Loucy (cell line): Measurements from ENCODE around the gene MS4A14.

ENCODE experiments used
- H2AFZ ChIP-seq: fragments of 200-600 bp; sonication (generic); 2 replicates; pipeline ENCODE4 v1.6.0; 2016; ENCODE audit warnings: antibody characterized with exemption, mild to moderate bottlenecking, low read length, moderate library complexity
- H3F3A ChIP-seq: fragments of 200-600 bp; 2 replicates; pipeline ENCODE4 v1.6.0; 2016; ENCODE audit warnings: antibody characterized with exemption, low read depth, mild to moderate bottlenecking
- H3K27me3 ChIP-seq: fragments of 200-600 bp; sonication (generic); 2 replicates; pipeline ENCODE4 v1.6.1; 2014; ENCODE audit warnings: low read length, mild to moderate bottlenecking; ENCODE audit not compliant: insufficient read depth, poor library complexity, severe bottlenecking
- H3K36me3 ChIP-seq: fragments of 200-600 bp; sonication (generic); 2 replicates; pipeline ENCODE4 v1.6.1; 2016; ENCODE audit warnings: low read length; ENCODE audit not compliant: insufficient read depth
- H3K4me1 ChIP-seq: fragments of 200-600 bp; sonication (generic); 2 replicates; pipeline ENCODE4 v1.5.1; 2014; ENCODE audit warnings: low read length, mild to moderate bottlenecking; ENCODE audit not compliant: insufficient read depth, poor library complexity, severe bottlenecking
- H3K4me2 ChIP-seq: fragments of 200-600 bp; sonication (generic); 2 replicates; pipeline ENCODE4 v1.6.0; 2014; ENCODE audit warnings: antibody characterized with exemption, low read length, low read depth, mild to moderate bottlenecking; ENCODE audit not compliant: poor library complexity, severe bottlenecking
- H3K4me3 ChIP-seq: fragments of 200-600 bp; sonication (generic); 2 replicates; pipeline ENCODE4 v1.5.1; 2014; ENCODE audit warnings: low read length, mild to moderate bottlenecking, mixed read lengths; ENCODE audit not compliant: poor library complexity, severe bottlenecking
- H3K79me2 ChIP-seq: fragments of 200-600 bp; sonication (generic); 2 replicates; pipeline ENCODE4 v1.6.1; 2014; ENCODE audit warnings: low read length; ENCODE audit not compliant: insufficient read depth
- H3K9ac ChIP-seq: fragments of 200-600 bp; sonication (generic); 2 replicates; pipeline ENCODE4 v1.6.0; 2014; ENCODE audit warnings: mild to moderate bottlenecking, low read depth, low read length, moderate library complexity; ENCODE audit not compliant: poor library complexity, severe bottlenecking
- H3K9me2 ChIP-seq: fragments of 200-600 bp; sonication (generic); replicated peaks from 2 replicates; pipeline ENCODE4 v1.6.1; 2016; ENCODE audit warnings: low read depth, low read length, mixed read lengths
- H3K9me3 ChIP-seq: fragments of 200-600 bp; sonication (generic); 2 replicates; pipeline ENCODE4 v1.6.1; 2014; ENCODE audit warnings: mild to moderate bottlenecking, antibody characterized with exemption, low read length, low read depth; ENCODE audit not compliant: insufficient read depth
- H4K20me1 ChIP-seq: fragments of 200-600 bp; sonication (generic); 2 replicates; pipeline ENCODE4 v1.6.0; 2014; ENCODE audit warnings: antibody characterized with exemption, low read length, mild to moderate bottlenecking; ENCODE audit not compliant: insufficient read depth, poor library complexity, severe bottlenecking
- CTCF ChIP-seq: fragments of 200-600 bp; sonication (generic); conservative IDR thresholded peaks from 2 replicates; pipeline ENCODE4 v1.5.1; 2014; ENCODE audit warnings: mild to moderate bottlenecking, antibody characterized with exemption, low read length
- EZH2phosphoT487 ChIP-seq: fragments of 200-600 bp; IDR thresholded peaks from 2 replicates; pipeline ENCODE4 v1.6.1; 2018; ENCODE audit warnings: antibody characterized with exemption, mild to moderate bottlenecking, moderate library complexity, borderline replicate concordance

Gene MS4A14

GRCh38 chr11:60349990-60350389 lies 46.3 kb upstream of the MS4A14 start:
- Histone ChIP-seq H3K79me2 (no peaks in the 10 kb centered on the region), H3K4me1 (no peaks in the 10 kb centered on the region), H3K4me3 (no peak overlapping the region), H3K27me3 (no peaks in the 10 kb centered on the region), H3K4me2 (no peak overlapping the region), H4K20me1 (no peaks in the 10 kb centered on the region), H3K9ac (no peak overlapping the region), H3K9me3 (0 out of 2 replicates have a peak, but pooled peaks cover 1% of the 10 kb centered on the region), H3F3A (no peaks in the 10 kb centered on the region), H3K36me3 (no peaks in the 10 kb centered on the region), H3K9me2 (no peaks in the 10 kb centered on the region), H2AFZ (no peak overlapping the region)
- TF ChIP-seq EZH2phosphoT487 (no peak), CTCF (no peak)

GRCh38 chr11:60357771-60358170 lies 38.5 kb upstream of the MS4A14 start:
- no peak for TF ChIP-seq EZH2phosphoT487
- Histone ChIP-seq H3K9ac (no peak overlapping the region), H3K9me2 (no peaks in the 10 kb centered on the region), H3K27me3 (peaks cover 5% of the 10 kb centered on the region), H3K36me3 (no peaks in the 10 kb centered on the region), H3K4me2 (no peak overlapping the region), H3K4me3 (no peak overlapping the region), H3F3A (no peaks in the 10 kb centered on the region), H2AFZ (no peak overlapping the region), H3K4me1 (no peaks in the 10 kb centered on the region), H4K20me1 (no peaks in the 10 kb centered on the region), H3K79me2 (no peaks in the 10 kb centered on the region), H3K9me3 (peaks cover 9% of the 10 kb centered on the region; the same call in 1 of the 2 replicates)

GRCh38 chr11:60360621-60361020 lies 35.6 kb upstream of the MS4A14 start:
- Histone ChIP-seq H3K4me2 (no peak overlapping the region), H3F3A (no peaks in the 10 kb centered on the region), H3K9ac (no peak overlapping the region), H3K36me3 (no peaks in the 10 kb centered on the region), H3K4me3 (no peak overlapping the region), H3K4me1 (peaks cover 3% of the 10 kb centered on the region), H4K20me1 (no peaks in the 10 kb centered on the region), H3K9me3 (peaks cover 5% of the 10 kb centered on the region; the same call in 1 of the 2 replicates), H3K79me2 (no peaks in the 10 kb centered on the region), H3K27me3 (peaks cover 5% of the 10 kb centered on the region), H3K9me2 (no peaks in the 10 kb centered on the region), H2AFZ (no peak overlapping the region)
- TF ChIP-seq CTCF (no peak), EZH2phosphoT487 (no peak)

- Histone ChIP-seq H3K79me2 (no peaks in the 10 kb centered on the region), H3K4me3 (no peak overlapping the region), H4K20me1 (no peaks in the 10 kb centered on the region), H3K27me3 (peaks cover 4% of the 10 kb centered on the region), H2AFZ (no peak overlapping the region), H3K4me1 (peaks cover 3% of the 10 kb centered on the region), H3K9me3 (peaks cover 5% of the 10 kb centered on the region; the same call in 1 of the 2 replicates), H3F3A (no peaks in the 10 kb centered on the region), H3K9ac (no peak overlapping the region), H3K4me2 (no peak overlapping the region), H3K9me2 (no peaks in the 10 kb centered on the region), H3K36me3 (no peaks in the 10 kb centered on the region)
- TF ChIP-seq EZH2phosphoT487 (no peak), CTCF (no peak)
Measured at GRCh38 chr11:60362241-60362640, 34.0 kb upstream of the MS4A14 start.
